Measurements from ENCODE around the gene PLCB2.

- TF ChIP-seq CTCF (IDR thresholded peaks at IDR 0.05): no peak
- TF ChIP-seq POLR2A (IDR thresholded peaks at IDR 0.05): no peak
These were observed 18.0 kb upstream of the PLCB2 start for GRCh38 chr15:40325700-40326099.

Measured in thyroid gland (tissue), 4 donors.